Measurements from ENCODE around the gene DDX27.
A peak's percentile ranks its signal among the peaks of the same experiment; 100 is the strongest.

DDX27 gene

GRCh38 chr20:49273696-49274277 lies 54.6 kb downstream of the DDX27 start:
- Mint-ChIP-seq H3K27ac (no peak overlapping the region), H3K9me3 (peaks cover 4% of the 10 kb centered on the region), H3K27me3 (ENCODE audit: low read depth) (no peaks in the 10 kb centered on the region), H3K36me3 (ENCODE audit: low read depth) (peaks cover 67% of the 10 kb centered on the region), H3K4me3 (peak overlapping the region; percentile 25), H3K4me1 (ENCODE audit: low read depth) (peaks cover 50% of the 10 kb centered on the region)

- peak overlapping the region; percentile 69 for H3K27ac Mint-ChIP-seq
- H3K4me1 Mint-ChIP-seq (ENCODE audit: low read depth), result peaks cover 46% of the 10 kb centered on the region
- H3K9me3 Mint-ChIP-seq, result peaks cover 3% of the 10 kb centered on the region
- H3K4me3 Mint-ChIP-seq, result peak overlapping the region; percentile 99
- H3K27me3 Mint-ChIP-seq (ENCODE audit: low read depth), result no peaks in the 10 kb centered on the region
- peaks cover 69% of the 10 kb centered on the region for H3K36me3 Mint-ChIP-seq (ENCODE audit: low read depth)
Measured at GRCh38 chr20:49275216-49275615, 56.0 kb downstream of the DDX27 start.

GRCh38 chr20:49275636-49276035 lies 56.4 kb downstream of the DDX27 start:
- H3K9me3 Mint-ChIP-seq, result peaks cover 7% of the 10 kb centered on the region
- peak overlapping the region; percentile 99 for H3K4me3 Mint-ChIP-seq
- peak overlapping the region; percentile 69 for H3K27ac Mint-ChIP-seq
- H3K36me3 Mint-ChIP-seq (ENCODE audit: low read depth), result peaks cover 69% of the 10 kb centered on the region
- no peaks in the 10 kb centered on the region for H3K27me3 Mint-ChIP-seq (ENCODE audit: low read depth)
- H3K4me1 Mint-ChIP-seq (ENCODE audit: low read depth), result peaks cover 46% of the 10 kb centered on the region

- H3K27me3 Mint-ChIP-seq (ENCODE audit: low read depth), result no peaks in the 10 kb centered on the region
- H3K27ac Mint-ChIP-seq, result peak overlapping the region; percentile 98
- H3K4me3 Mint-ChIP-seq, result peak overlapping the region; percentile 99
- peaks cover 69% of the 10 kb centered on the region for H3K36me3 Mint-ChIP-seq (ENCODE audit: low read depth)
- H3K9me3 Mint-ChIP-seq, result peaks cover 15% of the 10 kb centered on the region
- peaks cover 46% of the 10 kb centered on the region for H3K4me1 Mint-ChIP-seq (ENCODE audit: low read depth)
Measured at GRCh38 chr20:49276161-49276960, 57.1 kb downstream of the DDX27 start.

- H3K4me1 Mint-ChIP-seq (ENCODE audit: low read depth), result peaks cover 51% of the 10 kb centered on the region
- H3K27ac Mint-ChIP-seq, result peak overlapping the region; percentile 98
- H3K4me3 Mint-ChIP-seq, result peak overlapping the region; percentile 99
- no peaks in the 10 kb centered on the region for H3K27me3 Mint-ChIP-seq (ENCODE audit: low read depth)
- H3K36me3 Mint-ChIP-seq (ENCODE audit: low read depth), result peaks cover 72% of the 10 kb centered on the region
- peaks cover 23% of the 10 kb centered on the region for H3K9me3 Mint-ChIP-seq
Measured at GRCh38 chr20:49276961-49277785, 58.0 kb downstream of the DDX27 start.

GRCh38 chr20:49277786-49278035 lies 58.5 kb downstream of the DDX27 start:
- H3K4me1 Mint-ChIP-seq (ENCODE audit: low read depth), result peaks cover 51% of the 10 kb centered on the region
- no peaks in the 10 kb centered on the region for H3K27me3 Mint-ChIP-seq (ENCODE audit: low read depth)
- peaks cover 73% of the 10 kb centered on the region for H3K36me3 Mint-ChIP-seq (ENCODE audit: low read depth)
- H3K9me3 Mint-ChIP-seq, result peaks cover 28% of the 10 kb centered on the region
- H3K4me3 Mint-ChIP-seq, result peak overlapping the region; percentile 99
- H3K27ac Mint-ChIP-seq, result peak overlapping the region; percentile 98

GRCh38 chr20:49278036-49278817 lies 59.0 kb downstream of the DDX27 start, which contains the start of gene ZNFX1:
Gene ZNFX1, minus strand, starts transcription at chr20:49278057. Its CDS starts 2,218 bp downstream, at chr20:49275839.
- Mint-ChIP-seq H3K4me3 (peak within 1 kb of the TSS; percentile 99), H3K27ac (peak within 1 kb of the TSS; percentile 98), H3K27me3 (ENCODE audit: low read depth) (no peaks in the 10 kb centered on the region), H3K36me3 (ENCODE audit: low read depth) (peaks cover 76% of the 10 kb centered on the region), H3K4me1 (ENCODE audit: low read depth) (peaks cover 54% of the 10 kb centered on the region), H3K9me3 (peaks cover 31% of the 10 kb centered on the region)

GRCh38 chr20:49278818-49279676 lies 59.8 kb downstream of the DDX27 start:
- H3K36me3 Mint-ChIP-seq (ENCODE audit: low read depth), result peaks cover 82% of the 10 kb centered on the region

GRCh38 chr20:49279677-49280462 lies 60.7 kb downstream of the DDX27 start:
- no peaks in the 10 kb centered on the region for H3K27me3 Mint-ChIP-seq (ENCODE audit: low read depth)
- H3K36me3 Mint-ChIP-seq (ENCODE audit: low read depth), result peaks cover 89% of the 10 kb centered on the region
- peak overlapping the region; percentile 93 for H3K4me3 Mint-ChIP-seq
- H3K9me3 Mint-ChIP-seq, result peaks cover 45% of the 10 kb centered on the region
- peaks cover 65% of the 10 kb centered on the region for H3K4me1 Mint-ChIP-seq (ENCODE audit: low read depth)
- peak overlapping the region; percentile 89 for H3K27ac Mint-ChIP-seq

More at GRCh38 chr20:49278818-49279676, 59.8 kb downstream of the DDX27 start:
- H3K27ac Mint-ChIP-seq, result peak overlapping the region; percentile 89
- peak overlapping the region; percentile 93 for H3K4me3 Mint-ChIP-seq
- H3K4me1 Mint-ChIP-seq (ENCODE audit: low read depth), result peaks cover 61% of the 10 kb centered on the region
- H3K27me3 Mint-ChIP-seq (ENCODE audit: low read depth), result no peaks in the 10 kb centered on the region
- peaks cover 39% of the 10 kb centered on the region for H3K9me3 Mint-ChIP-seq

- Mint-ChIP-seq H3K4me1 (ENCODE audit: low read depth) (peaks cover 65% of the 10 kb centered on the region), H3K4me3 (peak overlapping the region; percentile 93), H3K9me3 (peaks cover 51% of the 10 kb centered on the region), H3K27ac (peak overlapping the region; percentile 89), H3K27me3 (ENCODE audit: low read depth) (no peaks in the 10 kb centered on the region), H3K36me3 (ENCODE audit: low read depth) (peaks cover 91% of the 10 kb centered on the region)
Measured at GRCh38 chr20:49280463-49281058, 61.3 kb downstream of the DDX27 start.

GRCh38 chr20:49281059-49281912 lies 62.1 kb downstream of the DDX27 start:
- peaks cover 92% of the 10 kb centered on the region for H3K36me3 Mint-ChIP-seq (ENCODE audit: low read depth)
- H3K4me1 Mint-ChIP-seq (ENCODE audit: low read depth), result peaks cover 64% of the 10 kb centered on the region
- H3K27me3 Mint-ChIP-seq (ENCODE audit: low read depth), result no peaks in the 10 kb centered on the region
- peaks cover 58% of the 10 kb centered on the region for H3K9me3 Mint-ChIP-seq
- peak overlapping the region; percentile 71 for H3K27ac Mint-ChIP-seq
- peak overlapping the region; percentile 93 for H3K4me3 Mint-ChIP-seq

All from T-helper 1 cell treated with Interleukin-12 subunit alpha and Interleukin-12 subunit beta and Interleukin-4 antibody, amounts not matched to agents 30 μg/mL and 1 μg/mL, for 36 hours (primary cell).